Measurements from ENCODE around the gene SHMT1. TPM values are rescaled to one million over a fixed set of nuclear protein-coding genes. Genes with fewer than 3 reads are reported as not detected.

Gene SHMT1
- total and polyA plus RNA-seq, 4 donors, result 39.6 to 360 (median 325) TPM

DNA sequence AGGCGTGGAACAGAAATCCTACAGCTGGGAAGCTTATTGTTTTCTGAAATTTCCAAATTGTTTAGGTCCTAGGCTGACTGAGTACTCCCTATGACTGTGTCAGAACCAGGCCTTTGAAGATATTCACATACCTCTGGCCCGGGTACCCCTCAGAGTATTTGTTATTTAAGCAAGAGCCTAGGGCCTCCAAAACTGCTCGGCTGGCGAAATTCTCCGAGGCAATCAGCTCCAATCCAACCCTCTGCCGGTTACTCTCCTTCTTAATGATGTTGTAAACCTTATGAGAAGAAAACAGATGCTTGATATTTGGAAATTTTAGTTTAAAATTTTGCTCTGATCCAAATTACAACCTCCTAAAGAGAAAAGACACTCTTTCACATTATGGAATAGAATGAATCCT is 9.8 kb downstream of the SHMT1 start:
- peaks cover 6 to 20% (median 15%) of the 10 kb centered on the region in 4 donors for H3K4me1 ChIP-seq (ENCODE audit: control insufficient read depth in 4 of 4, insufficient read depth in 4 of 4, low read length in 3 of 4)
- DNase-seq (ENCODE audit: low spot score), result no peak
- H3K4me3 ChIP-seq (ENCODE audit: low read depth in 1 of 3, low read length in 3 of 3), result no peak overlapping the region
- H3K9me3 ChIP-seq (ENCODE audit: control insufficient read depth in 4 of 4, low read length in 3 of 4), result no peaks in the 10 kb centered on the region
- peaks cover 8 to 33% (median 21%) of the 10 kb centered on the region in 4 donors for H3K36me3 ChIP-seq (ENCODE audit: control insufficient read depth in 4 of 4, insufficient read depth in 3 of 4, low read depth in 1 of 4, low read length in 3 of 4)
- 80% methylated on average over 6 of the region's 6 CpGs for WGBS
- H3K9ac ChIP-seq (ENCODE audit: low read depth in 1 of 2, low read length in 2 of 2), result no peak overlapping the region
- TF ChIP-seq, protein P1, sequence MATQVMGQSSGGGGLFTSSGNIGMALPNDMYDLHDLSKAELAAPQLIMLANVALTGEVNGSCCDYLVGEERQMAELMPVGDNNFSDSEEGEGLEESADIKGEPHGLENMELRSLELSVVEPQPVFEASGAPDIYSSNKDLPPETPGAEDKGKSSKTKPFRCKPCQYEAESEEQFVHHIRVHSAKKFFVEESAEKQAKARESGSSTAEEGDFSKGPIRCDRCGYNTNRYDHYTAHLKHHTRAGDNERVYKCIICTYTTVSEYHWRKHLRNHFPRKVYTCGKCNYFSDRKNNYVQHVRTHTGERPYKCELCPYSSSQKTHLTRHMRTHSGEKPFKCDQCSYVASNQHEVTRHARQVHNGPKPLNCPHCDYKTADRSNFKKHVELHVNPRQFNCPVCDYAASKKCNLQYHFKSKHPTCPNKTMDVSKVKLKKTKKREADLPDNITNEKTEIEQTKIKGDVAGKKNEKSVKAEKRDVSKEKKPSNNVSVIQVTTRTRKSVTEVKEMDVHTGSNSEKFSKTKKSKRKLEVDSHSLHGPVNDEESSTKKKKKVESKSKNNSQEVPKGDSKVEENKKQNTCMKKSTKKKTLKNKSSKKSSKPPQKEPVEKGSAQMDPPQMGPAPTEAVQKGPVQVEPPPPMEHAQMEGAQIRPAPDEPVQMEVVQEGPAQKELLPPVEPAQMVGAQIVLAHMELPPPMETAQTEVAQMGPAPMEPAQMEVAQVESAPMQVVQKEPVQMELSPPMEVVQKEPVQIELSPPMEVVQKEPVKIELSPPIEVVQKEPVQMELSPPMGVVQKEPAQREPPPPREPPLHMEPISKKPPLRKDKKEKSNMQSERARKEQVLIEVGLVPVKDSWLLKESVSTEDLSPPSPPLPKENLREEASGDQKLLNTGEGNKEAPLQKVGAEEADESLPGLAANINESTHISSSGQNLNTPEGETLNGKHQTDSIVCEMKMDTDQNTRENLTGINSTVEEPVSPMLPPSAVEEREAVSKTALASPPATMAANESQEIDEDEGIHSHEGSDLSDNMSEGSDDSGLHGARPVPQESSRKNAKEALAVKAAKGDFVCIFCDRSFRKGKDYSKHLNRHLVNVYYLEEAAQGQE (IDR thresholded peaks at IDR 0.05), result no peak
- TF ChIP-seq, protein P2, sequence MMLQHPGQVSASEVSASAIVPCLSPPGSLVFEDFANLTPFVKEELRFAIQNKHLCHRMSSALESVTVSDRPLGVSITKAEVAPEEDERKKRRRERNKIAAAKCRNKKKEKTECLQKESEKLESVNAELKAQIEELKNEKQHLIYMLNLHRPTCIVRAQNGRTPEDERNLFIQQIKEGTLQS (IDR thresholded peaks at IDR 0.05), result no peak
- TF ChIP-seq HNF4G (IDR thresholded peaks at IDR 0.05) (no peak), RXRA (IDR thresholded peaks at IDR 0.05) (no peak), YY1 (IDR thresholded peaks at IDR 0.05) (no peak), TAF1 (conservative IDR thresholded peaks at IDR 0.05) (no peak), FOXA1 (IDR thresholded peaks at IDR 0.05) (no peak), JUND (IDR thresholded peaks at IDR 0.05) (no peak), SP1 (IDR thresholded peaks at IDR 0.05) (no peak), HNF4A (conservative IDR thresholded peaks at IDR 0.05) (no peak), FOXA2 (IDR thresholded peaks at IDR 0.05) (no peak), NR2F2 (IDR thresholded peaks at IDR 0.05) (no peak), EGR1 (IDR thresholded peaks at IDR 0.05; ENCODE audit: low read depth in 2 of 2) (no peak), RAD21 (IDR thresholded peaks at IDR 0.05) (no peak), GABPA (IDR thresholded peaks at IDR 0.05 in 1 of 2, conservative IDR thresholded peaks at IDR 0.05 in 1 of 2) (no peak)
- TF ChIP-seq, protein P3, sequence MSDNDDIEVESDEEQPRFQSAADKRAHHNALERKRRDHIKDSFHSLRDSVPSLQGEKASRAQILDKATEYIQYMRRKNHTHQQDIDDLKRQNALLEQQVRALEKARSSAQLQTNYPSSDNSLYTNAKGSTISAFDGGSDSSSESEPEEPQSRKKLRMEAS (IDR thresholded peaks at IDR 0.05), result no peak
- TF ChIP-seq, protein P4, sequence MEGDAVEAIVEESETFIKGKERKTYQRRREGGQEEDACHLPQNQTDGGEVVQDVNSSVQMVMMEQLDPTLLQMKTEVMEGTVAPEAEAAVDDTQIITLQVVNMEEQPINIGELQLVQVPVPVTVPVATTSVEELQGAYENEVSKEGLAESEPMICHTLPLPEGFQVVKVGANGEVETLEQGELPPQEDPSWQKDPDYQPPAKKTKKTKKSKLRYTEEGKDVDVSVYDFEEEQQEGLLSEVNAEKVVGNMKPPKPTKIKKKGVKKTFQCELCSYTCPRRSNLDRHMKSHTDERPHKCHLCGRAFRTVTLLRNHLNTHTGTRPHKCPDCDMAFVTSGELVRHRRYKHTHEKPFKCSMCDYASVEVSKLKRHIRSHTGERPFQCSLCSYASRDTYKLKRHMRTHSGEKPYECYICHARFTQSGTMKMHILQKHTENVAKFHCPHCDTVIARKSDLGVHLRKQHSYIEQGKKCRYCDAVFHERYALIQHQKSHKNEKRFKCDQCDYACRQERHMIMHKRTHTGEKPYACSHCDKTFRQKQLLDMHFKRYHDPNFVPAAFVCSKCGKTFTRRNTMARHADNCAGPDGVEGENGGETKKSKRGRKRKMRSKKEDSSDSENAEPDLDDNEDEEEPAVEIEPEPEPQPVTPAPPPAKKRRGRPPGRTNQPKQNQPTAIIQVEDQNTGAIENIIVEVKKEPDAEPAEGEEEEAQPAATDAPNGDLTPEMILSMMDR (IDR thresholded peaks at IDR 0.05; ENCODE audit: low read depth, low read length, missing input control), result no peak
- TF ChIP-seq, protein P5, sequence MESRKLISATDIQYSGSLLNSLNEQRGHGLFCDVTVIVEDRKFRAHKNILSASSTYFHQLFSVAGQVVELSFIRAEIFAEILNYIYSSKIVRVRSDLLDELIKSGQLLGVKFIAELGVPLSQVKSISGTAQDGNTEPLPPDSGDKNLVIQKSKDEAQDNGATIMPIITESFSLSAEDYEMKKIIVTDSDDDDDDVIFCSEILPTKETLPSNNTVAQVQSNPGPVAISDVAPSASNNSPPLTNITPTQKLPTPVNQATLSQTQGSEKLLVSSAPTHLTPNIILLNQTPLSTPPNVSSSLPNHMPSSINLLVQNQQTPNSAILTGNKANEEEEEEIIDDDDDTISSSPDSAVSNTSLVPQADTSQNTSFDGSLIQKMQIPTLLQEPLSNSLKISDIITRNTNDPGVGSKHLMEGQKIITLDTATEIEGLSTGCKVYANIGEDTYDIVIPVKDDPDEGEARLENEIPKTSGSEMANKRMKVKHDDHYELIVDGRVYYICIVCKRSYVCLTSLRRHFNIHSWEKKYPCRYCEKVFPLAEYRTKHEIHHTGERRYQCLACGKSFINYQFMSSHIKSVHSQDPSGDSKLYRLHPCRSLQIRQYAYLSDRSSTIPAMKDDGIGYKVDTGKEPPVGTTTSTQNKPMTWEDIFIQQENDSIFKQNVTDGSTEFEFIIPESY (IDR thresholded peaks at IDR 0.05), result no peak
- H3K27ac ChIP-seq (ENCODE audit: low read depth in 1 of 2, low read length in 2 of 2), result no peak overlapping the region
- no peaks in the 10 kb centered on the region for H3K27me3 ChIP-seq (ENCODE audit: control insufficient read depth in 4 of 4, insufficient read depth in 4 of 4, low read length in 3 of 4)

Data from liver (tissue), 9 donors.